Measurements from ENCODE around the gene SMOC2. TPM values are rescaled to one million over a fixed set of nuclear protein-coding genes. Genes with fewer than 3 reads are reported as not detected.
"Not testable (repeated sequence)": the region's sequence is repeated elsewhere in the genome, so short reads cannot be mapped to it uniquely, and the experiment has no call there.

The SMOC2 gene
- total RNA-seq, 1 experiment from 2014 or later, result not detected

DNA sequence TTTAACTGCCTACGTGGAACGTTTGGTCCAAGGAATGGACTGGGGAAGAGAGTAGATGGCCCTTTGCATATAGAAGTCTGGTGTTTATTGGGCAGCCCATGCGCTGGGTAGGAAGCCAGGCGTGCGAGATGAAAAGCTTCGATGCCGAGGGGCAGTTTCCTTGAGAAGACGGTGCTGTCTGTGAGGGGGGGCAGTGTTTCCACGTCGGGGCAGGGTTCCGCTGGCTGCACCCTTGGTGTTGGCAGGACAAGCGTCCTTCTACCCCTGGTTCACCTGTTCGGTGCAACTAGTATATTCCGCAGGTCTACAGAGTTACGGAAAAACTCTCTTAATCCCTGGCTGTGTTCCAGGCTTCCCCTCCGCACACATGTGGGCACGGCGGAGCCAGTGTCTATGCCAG lies 88.2 kb downstream of the SMOC2 start:
- Histone ChIP-seq H3K9me3 (replicated peaks) (peaks cover 13% of the 10 kb centered on the region; the same call in 1 of the 2 replicates), H3K36me3 (no peaks in the 10 kb centered on the region), H3K27ac (no peak overlapping the region), H3K27me3 (replicated peaks) (no peaks in the 10 kb centered on the region), H3K4me1 (replicated peaks) (no peaks in the 10 kb centered on the region), H3K4me3 (no peak overlapping the region)
- no peak for DNase-seq (ENCODE audit: low read depth in 1 of 2, low spot score in 2 of 2)

DNA sequence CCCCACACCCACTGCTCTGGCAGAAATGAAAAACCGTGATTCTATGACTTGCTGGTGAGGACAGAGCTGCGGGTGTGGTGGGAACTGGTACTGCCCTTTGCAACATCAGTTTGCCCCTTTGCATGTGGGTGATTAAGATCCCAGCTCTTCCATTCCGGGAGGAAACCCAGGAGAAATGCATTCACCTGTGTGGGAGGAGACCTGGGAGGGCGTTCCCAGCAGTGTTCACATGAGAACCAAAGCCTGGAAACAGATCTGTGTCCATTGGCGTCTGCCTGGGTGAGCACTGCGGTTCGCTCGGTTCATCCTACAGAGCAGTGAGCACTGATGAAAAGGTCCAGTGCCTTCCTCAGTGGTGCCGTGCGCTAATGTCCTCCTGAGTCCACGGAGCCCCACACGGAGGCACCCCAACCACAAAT lies 89.7 kb downstream of the SMOC2 start:
- Histone ChIP-seq H3K27ac (no peak overlapping the region), H3K9me3 (replicated peaks) (peaks cover 8% of the 10 kb centered on the region; the same call in 1 of the 2 replicates), H3K4me1 (replicated peaks) (no peaks in the 10 kb centered on the region), H3K4me3 (no peak overlapping the region), H3K36me3 (no peaks in the 10 kb centered on the region), H3K27me3 (replicated peaks) (no peaks in the 10 kb centered on the region)
- DNase-seq (ENCODE audit: low read depth in 1 of 2, low spot score in 2 of 2), result no peak

DNA sequence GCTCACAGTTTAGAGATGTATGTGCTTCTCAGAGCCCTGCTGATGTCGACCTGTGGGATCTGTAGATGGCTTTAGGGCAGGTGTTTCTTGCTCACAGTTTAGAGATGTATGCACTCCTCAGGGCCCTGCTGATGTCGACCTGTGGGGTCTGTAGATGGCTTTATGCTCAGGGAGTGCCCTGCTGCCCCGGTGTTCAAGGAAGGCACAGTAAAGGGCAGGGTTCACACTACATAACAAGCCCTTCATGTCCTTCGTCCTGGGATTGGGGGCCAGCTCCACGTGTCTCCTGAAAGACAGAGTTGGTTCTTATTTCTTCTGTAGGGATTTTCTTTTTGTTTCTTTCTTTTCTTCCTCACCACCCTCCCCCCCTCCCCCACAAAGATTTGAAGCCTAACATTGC lies 91.1 kb downstream of the SMOC2 start:
- Histone ChIP-seq H3K4me1 (replicated peaks) (no peaks in the 10 kb centered on the region), H3K27ac (no peak overlapping the region), H3K36me3 (no peaks in the 10 kb centered on the region), H3K4me3 (no peak overlapping the region), H3K9me3 (replicated peaks) (0 out of 2 replicates have a peak, but pooled peaks cover 2% of the 10 kb centered on the region), H3K27me3 (replicated peaks) (no peaks in the 10 kb centered on the region)
- DNase-seq (ENCODE audit: low read depth in 1 of 2, low spot score in 2 of 2), result no peak

DNA sequence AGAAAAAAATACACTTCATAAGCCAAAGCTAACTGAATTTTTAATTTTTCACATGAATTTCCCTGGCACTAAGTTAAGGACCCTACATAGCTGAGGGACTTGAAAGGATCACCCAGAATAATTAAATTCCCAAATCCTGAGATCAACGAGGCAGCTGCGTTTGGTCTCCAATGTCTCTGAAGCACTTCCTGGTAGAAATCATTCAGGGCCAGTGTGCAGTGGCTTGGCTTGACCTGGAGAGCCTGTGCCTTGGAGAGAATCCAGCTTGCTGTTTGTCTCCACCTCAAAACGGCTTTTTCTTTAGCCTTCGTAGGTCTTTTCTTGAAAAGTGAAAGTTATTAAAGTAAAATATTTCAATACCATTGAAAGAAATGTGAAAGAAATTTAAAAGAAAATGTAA lies 92.4 kb downstream of the SMOC2 start:
- Histone ChIP-seq H3K9me3 (replicated peaks) (0 out of 2 replicates have a peak, but pooled peaks cover 2% of the 10 kb centered on the region), H3K27me3 (replicated peaks) (no peaks in the 10 kb centered on the region), H3K36me3 (no peaks in the 10 kb centered on the region), H3K27ac (no peak overlapping the region), H3K4me3 (no peak overlapping the region), H3K4me1 (replicated peaks) (no peaks in the 10 kb centered on the region)
- no peak for DNase-seq (ENCODE audit: low read depth in 1 of 2, low spot score in 2 of 2)

DNA sequence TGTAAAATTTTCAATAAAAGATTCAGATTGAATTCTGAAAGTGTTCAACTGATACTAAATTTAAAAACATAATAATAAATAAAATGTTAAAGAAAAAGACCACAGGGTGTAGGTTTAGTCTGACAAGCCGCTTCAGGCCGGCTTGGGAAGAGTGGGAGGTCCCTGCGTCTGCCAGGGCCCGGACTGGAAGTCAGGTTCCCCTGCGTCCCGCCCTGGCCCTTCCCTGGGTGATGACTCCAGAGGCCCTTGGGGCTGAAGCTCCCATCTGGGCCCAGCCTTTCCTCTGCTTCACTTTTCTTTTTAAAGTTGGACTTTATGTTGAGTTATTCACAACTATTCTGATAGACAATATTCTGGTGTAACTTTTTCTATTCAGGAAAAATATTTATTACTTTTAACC lies 93.3 kb downstream of the SMOC2 start:
- Histone ChIP-seq H3K27me3 (replicated peaks) (no peaks in the 10 kb centered on the region), H3K27ac (no peak overlapping the region), H3K4me1 (replicated peaks) (no peaks in the 10 kb centered on the region), H3K36me3 (no peaks in the 10 kb centered on the region), H3K4me3 (no peak overlapping the region), H3K9me3 (replicated peaks) (0 out of 2 replicates have a peak, but pooled peaks cover 2% of the 10 kb centered on the region)
- DNase-seq (ENCODE audit: low read depth in 1 of 2, low spot score in 2 of 2), result no peak

DNA sequence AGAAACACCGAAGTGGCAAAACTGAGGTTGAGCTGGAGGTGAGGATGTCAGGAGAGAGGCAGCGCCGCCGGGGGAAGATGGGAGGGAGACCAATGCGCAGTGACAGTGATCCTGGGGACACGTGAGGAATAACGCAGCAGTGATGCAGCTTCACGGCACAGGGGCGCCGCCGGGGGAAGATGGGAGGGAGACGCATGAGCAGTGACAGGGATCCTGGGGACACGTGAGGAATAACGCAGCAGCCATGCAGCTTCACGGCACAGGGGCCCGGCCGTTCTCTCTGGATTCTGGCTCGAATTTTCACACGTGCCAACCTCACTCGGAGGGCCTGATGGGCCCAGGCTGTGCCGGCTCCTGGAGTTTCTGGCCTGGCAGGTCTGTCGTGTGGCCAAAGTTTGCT lies 94.7 kb downstream of the SMOC2 start:
- Histone ChIP-seq H3K4me1 (replicated peaks) (no peaks in the 10 kb centered on the region), H3K9me3 (replicated peaks) (0 out of 2 replicates have a peak, but pooled peaks cover 2% of the 10 kb centered on the region), H3K27ac (no peak overlapping the region), H3K4me3 (no peak overlapping the region), H3K36me3 (no peaks in the 10 kb centered on the region), H3K27me3 (replicated peaks) (no peaks in the 10 kb centered on the region)
- no peak for DNase-seq (ENCODE audit: low read depth in 1 of 2, low spot score in 2 of 2)

DNA sequence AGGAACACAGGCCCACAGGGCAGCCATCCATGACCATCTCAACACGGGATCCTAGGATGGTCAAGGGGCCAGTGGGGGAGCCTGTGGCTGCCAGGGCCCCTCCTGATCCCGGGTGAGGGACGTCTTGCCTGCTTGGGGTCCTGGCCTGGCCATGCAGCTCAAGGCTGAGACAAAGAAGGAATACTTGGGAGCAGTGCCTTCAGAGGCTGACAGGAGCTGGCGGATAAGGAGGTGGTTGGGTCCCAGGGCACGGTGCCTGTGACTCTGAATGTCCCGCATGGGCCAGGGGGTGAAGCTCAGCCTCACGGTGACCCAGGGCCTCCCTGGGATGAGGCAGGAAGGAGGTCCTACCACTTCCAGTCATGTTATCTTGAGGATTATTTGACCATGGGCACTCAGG lies 95.2 kb downstream of the SMOC2 start:
- no peaks in the 10 kb centered on the region for H3K27me3 ChIP-seq (replicated peaks)
- H3K4me3 ChIP-seq, result no peak overlapping the region
- H3K4me1 ChIP-seq (replicated peaks), result no peaks in the 10 kb centered on the region
- H3K9me3 ChIP-seq (replicated peaks), result 0 out of 2 replicates have a peak, but pooled peaks cover 2% of the 10 kb centered on the region
- DNase-seq (ENCODE audit: low read depth in 1 of 2, low spot score in 2 of 2), result no peak
- no peaks in the 10 kb centered on the region for H3K36me3 ChIP-seq
- no peak overlapping the region for H3K27ac ChIP-seq

DNA sequence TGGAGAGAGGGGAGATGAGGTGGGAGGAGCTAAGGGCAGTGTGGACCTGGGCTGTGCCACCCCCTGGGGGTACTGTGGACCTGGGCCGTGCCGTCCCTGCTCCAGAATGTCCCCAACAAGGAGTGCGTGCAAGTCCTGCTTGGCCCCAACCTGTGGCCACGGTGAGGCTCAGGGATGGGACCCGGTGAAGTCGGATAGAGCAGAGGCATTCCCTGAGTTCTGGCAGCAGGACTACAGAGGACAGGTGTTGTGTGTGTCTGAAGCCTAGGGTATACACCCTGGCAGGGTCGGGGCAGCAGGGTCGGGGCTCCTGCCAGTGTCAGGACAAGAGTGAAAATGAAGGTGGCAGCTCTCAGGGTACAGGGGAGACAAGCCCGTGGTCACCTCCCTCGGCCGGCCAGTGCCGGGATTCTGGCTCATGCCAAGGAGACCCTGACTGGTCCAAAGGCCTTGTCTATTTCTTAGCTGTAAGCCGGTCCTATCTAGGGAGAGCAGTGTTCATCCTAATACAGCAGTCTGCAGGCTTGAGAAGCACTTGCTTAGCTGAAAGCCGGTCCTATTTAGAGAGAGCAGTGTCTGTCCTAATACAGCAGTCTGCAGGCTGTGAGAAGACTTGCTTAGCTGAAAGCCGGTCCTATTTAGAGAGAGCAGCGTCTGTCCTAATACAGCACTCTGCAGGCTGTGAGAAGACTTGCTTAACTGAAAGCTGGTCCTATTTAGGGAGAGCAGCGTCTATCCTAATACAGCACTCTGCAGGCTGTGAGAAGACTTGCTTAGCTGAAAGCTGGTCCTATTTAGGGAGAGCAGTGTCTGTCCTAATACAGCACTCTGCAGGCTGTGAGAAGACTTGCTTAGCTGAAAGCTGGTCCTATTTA lies 95.9 kb downstream of the SMOC2 start:
- H3K27ac ChIP-seq, result no peak overlapping the region
- H3K27me3 ChIP-seq (replicated peaks), result no peaks in the 10 kb centered on the region
- H3K9me3 ChIP-seq (replicated peaks), result 0 out of 2 replicates have a peak, but pooled peaks cover 2% of the 10 kb centered on the region
- H3K4me3 ChIP-seq, result no peak overlapping the region
- no peaks in the 10 kb centered on the region for H3K4me1 ChIP-seq (replicated peaks)
- DNase-seq (ENCODE audit: low read depth in 1 of 2, low spot score in 2 of 2), result no peak
- H3K36me3 ChIP-seq, result no peaks in the 10 kb centered on the region

DNA sequence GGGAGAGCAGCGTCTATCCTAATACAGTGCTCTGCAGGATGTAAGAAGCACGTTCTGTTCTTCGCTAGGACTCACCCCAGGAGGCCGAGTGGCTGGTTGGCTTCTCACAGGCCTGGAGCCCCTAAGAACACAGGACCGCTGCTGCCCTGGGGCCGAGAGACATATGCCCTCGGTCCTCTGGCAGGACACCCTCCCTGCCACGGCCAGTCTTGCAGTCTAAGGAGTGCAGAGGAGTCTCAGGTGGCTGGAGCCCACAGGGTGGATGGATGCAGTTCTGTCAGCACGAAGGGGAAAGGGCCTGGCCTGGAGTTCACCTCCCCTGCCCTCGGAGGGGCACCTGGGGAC lies 96.5 kb downstream of the SMOC2 start:
- Histone ChIP-seq H3K4me3 (no peak overlapping the region), H3K27ac (no peak overlapping the region), H3K4me1 (replicated peaks) (no peaks in the 10 kb centered on the region), H3K9me3 (replicated peaks) (0 out of 2 replicates have a peak, but pooled peaks cover 2% of the 10 kb centered on the region), H3K27me3 (replicated peaks) (no peaks in the 10 kb centered on the region), H3K36me3 (no peaks in the 10 kb centered on the region)
- DNase-seq (ENCODE audit: low read depth in 1 of 2, low spot score in 2 of 2), result no peak

DNA sequence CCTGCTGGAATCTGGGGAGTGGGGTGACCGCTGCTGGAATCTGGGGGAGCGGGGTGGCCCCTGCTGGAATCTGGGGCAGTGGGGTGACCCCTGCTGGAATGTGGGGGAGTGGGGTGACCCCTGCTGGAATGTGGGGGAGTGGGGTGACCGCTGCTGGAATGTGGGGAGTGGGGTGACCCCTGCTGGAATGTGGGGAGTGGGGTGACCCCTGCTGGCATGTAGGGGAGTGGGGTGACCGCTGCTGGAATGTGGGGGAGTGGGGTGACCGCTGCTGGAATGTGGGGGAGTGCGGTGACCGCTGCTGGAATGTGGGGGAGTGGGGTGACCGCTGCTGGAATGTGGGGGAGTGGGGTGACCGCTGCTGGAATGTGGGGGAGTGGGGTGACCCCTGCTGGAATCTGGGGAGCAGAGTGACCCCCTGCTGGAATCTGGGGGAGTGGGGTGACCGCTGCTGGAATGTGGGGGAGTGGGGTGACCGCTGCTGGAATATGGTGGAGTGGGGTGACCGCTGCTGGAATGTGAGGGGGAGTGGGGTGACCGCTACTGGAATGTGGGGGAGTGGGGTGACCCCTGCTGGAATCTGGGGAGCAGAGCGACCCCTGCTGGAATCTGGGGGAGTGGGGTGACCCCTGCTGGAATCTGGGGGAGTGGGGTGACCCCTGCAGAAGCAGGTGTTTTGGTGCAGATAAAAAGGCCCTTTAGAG lies 97.4 kb downstream of the SMOC2 start:
- DNase-seq (ENCODE audit: low read depth in 1 of 2, low spot score in 2 of 2), result not testable (repeated sequence)

DNA sequence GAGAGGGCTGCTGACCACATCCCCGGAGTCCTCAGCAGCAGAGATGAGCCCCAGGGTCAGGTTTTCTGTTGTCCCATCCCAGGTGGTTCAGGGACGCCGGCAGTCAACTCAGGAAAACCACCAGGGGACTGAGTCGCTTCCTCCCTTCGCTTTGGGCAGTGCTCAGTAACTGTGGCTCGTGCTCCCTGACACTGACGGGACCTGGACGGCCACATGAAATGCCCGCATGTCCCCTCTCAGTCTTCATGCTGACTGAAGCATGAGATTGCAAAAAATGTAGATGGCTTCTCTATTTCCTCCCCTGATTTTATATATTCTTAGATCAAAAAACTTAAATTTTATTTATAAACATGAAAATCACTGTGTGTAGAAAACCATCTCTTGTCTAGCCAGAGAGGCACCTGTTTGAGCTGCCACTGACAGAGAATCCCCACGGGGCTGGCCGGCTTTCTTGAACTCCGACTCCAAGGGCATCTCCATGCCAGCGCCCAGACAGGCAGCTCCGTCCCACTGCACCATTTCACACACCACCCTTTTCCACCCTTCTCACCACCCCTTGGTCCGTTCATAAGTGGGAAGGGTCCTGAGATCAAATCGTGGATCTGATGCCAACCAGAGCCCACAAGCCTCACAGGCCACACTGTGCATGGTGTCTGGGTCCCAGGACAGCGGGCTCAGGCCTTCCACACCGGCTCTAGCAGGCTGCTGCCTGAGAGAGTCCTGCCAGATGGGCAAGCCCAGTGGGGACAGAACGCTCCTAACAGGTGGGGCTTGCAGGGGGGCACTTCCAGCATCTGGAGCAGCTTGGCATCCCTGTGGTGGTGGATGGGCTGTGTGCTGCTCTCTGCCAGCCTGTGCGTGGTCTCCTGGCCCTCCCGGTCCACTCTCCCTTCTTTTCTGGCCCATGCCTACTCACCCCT lies 98.2 kb downstream of the SMOC2 start:
- Histone ChIP-seq H3K4me1 (replicated peaks) (no peaks in the 10 kb centered on the region), H3K4me3 (no peak overlapping the region), H3K9me3 (replicated peaks) (0 out of 2 replicates have a peak, but pooled peaks cover 11% of the 10 kb centered on the region), H3K27me3 (replicated peaks) (no peaks in the 10 kb centered on the region), H3K36me3 (no peaks in the 10 kb centered on the region), H3K27ac (no peak overlapping the region)
- DNase-seq (ENCODE audit: low read depth in 1 of 2, low spot score in 2 of 2), result no peak

More for the DNA sequence above, 97.4 kb downstream of the SMOC2 start:
- not testable (repeated sequence) for H3K9me3 ChIP-seq (replicated peaks); H3K27ac ChIP-seq; H3K4me1 ChIP-seq (replicated peaks); H3K36me3 ChIP-seq; H3K4me3 ChIP-seq; H3K27me3 ChIP-seq (replicated peaks)

DNA sequence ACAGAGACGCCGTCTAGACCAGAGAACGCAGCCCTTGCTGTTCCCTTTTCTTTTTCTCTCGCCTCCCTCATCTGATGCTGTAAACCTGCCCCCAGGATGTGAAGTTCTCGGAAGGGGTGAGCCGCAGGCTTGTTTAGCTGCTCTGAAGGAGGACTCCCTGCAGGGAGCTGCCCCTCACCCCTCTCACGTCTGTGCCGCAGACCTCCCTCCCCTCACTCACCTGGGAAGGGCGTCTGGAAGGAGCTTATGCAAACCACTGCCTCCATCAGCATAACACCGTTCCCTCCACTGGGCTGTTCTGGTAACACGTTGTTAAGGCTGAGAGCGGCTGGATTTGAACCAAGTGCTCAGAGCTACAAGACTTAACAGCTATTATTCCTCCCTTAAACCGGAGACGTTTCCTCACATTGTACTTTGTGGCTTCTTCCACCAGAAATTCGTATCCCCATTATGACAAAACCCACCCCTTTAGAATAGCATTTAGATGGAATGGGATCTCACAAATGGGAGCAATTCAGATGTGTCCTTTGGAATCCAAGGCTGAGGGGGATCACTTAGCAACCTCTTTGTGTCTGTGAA lies 99.8 kb downstream of the SMOC2 start:
- no peaks in the 10 kb centered on the region for H3K4me1 ChIP-seq (replicated peaks)

DNA sequence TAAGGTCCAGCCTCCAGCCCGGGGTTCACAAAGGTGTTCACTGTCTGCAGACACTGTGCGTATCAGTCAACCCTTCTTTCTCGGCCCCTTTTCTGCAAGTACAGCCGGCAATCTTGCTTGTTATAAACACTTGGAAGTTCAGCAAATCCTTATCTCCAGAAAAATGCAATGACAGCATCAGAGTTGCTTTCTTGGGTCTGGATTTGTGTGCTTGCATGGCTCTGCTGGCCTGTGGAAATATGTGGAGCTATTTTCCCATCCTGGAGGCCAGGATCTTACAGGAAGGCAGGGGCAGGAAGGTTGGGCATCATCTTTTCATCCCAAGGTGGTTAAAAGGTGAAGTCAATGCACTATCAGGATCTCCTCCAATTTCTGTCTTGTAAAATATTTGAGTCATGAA lies 100.3 kb downstream of the SMOC2 start:
- Histone ChIP-seq H3K27ac (no peak overlapping the region), H3K9me3 (replicated peaks) (peaks cover 14% of the 10 kb centered on the region; the same call in 1 of the 2 replicates), H3K36me3 (no peaks in the 10 kb centered on the region), H3K4me1 (replicated peaks) (no peaks in the 10 kb centered on the region), H3K4me3 (no peak overlapping the region), H3K27me3 (replicated peaks) (no peaks in the 10 kb centered on the region)
- DNase-seq (ENCODE audit: low read depth in 1 of 2, low spot score in 2 of 2), result no peak

More for the DNA sequence above, 99.8 kb downstream of the SMOC2 start:
- H3K4me3 ChIP-seq, result no peak overlapping the region
- no peaks in the 10 kb centered on the region for H3K27me3 ChIP-seq (replicated peaks)
- H3K36me3 ChIP-seq, result no peaks in the 10 kb centered on the region
- no peak overlapping the region for H3K27ac ChIP-seq
- DNase-seq (ENCODE audit: low read depth in 1 of 2, low spot score in 2 of 2), result no peak
- H3K9me3 ChIP-seq (replicated peaks), result peaks cover 14% of the 10 kb centered on the region; the same call in 1 of the 2 replicates
